K562 (cell line): ENCODE data around the gene MYBPH. TPM values are rescaled to one million over a fixed set of nuclear protein-coding genes. Genes with fewer than 3 reads are reported as not detected.

Experiments
- ATAC-seq: fragments of 200-7000 bp; cut with Tn5 transposase; 3 replicates; pipeline ENCODE4 v1.9.1; 2020; ENCODE audit warnings: moderate library complexity
- BruUV-seq: library from RNA; stranded (reverse); fragments of 400-500 nt; replicated peaks from 2 replicates; lab custom pipeline; 2021; lab: Mats Ljungman, UMichigan
- CTCF ChIA-PET: fragments of 300-600 bp; formaldehyde crosslinking; extraction: SDS; loops from one replicate; lab custom pipeline; 2021; ENCODE audit warnings: low intra/inter-chr PET ratio; lab: Yijun Ruan, JAX
- POLR2A ChIA-PET: fragments of 300-600, 350-650 bp; sonication (Branson Sonifier 250); formaldehyde crosslinking; extraction: SDS; loops from one replicate; lab custom pipeline; 2021; ENCODE audit warnings: antibody characterized with exemption, inconsistent platforms; lab: Yijun Ruan, JAX
- DNase-seq, 4 experiments: peaks; one replicate each; pipeline versions ENCODE4 v3.0.0 to v3.0.0-alpha.2; 2011 to 2018; ENCODE audit warnings: low spot score in 3 of 4, mixed read lengths in 3 of 4; ENCODE audit errors: extremely low read depth in 1 of 4
- FAIRE-seq: peaks from 2 replicates; lab custom pipeline; 2011; peaks lifted over from hg19 to GRCh38; lab: Jason Lieb, UNC
- H2AFZ ChIP-seq: 2 replicates; pipeline ENCODE4 v1.6.0; 2011; ENCODE audit warnings: low read depth, low read length, control low read depth, inconsistent platforms
- H3K27ac ChIP-seq: fragments of 200-600 bp; 3 replicates; pipeline ENCODE4 v1.8.0; 2011; ENCODE audit warnings: low read depth, mild to moderate bottlenecking, control low read depth, inconsistent platforms, low read length, moderate library complexity, mixed read lengths; ENCODE audit errors: extremely low read depth
- H3K27me3 ChIP-seq, 2 experiments: fragments of 300-600 bp in 1 of 2; 2 replicates in 1 of 2; 3 replicates in 1 of 2; pipeline versions ENCODE4 v1.6.0 to v1.8.0; 2011; ENCODE audit warnings: inconsistent platforms in 2 of 2, low read length in 2 of 2, mild to moderate bottlenecking in 1 of 2, mixed read lengths in 1 of 2, moderate library complexity in 1 of 2; ENCODE audit not compliant: control insufficient read depth in 2 of 2, insufficient read depth in 2 of 2
- H3K36me3 ChIP-seq: fragments of 300-600 bp; 3 replicates; pipeline ENCODE4 v1.8.0; 2011; ENCODE audit warnings: mild to moderate bottlenecking, low read length, inconsistent platforms; ENCODE audit not compliant: control insufficient read depth, insufficient read depth
- H3K4me1 ChIP-seq, 2 experiments: fragments of 200-600 bp in 1 of 2; replicated peaks in 1 of 2; 2 replicates in 1 of 2; 3 replicates in 1 of 2; pipeline versions ENCODE4 v1.5.1 to v1.8.0; 2011; ENCODE audit warnings: inconsistent platforms in 2 of 2, low read length in 2 of 2, mild to moderate bottlenecking in 1 of 2, mixed read lengths in 1 of 2, moderate library complexity in 1 of 2; ENCODE audit not compliant: control insufficient read depth in 2 of 2, insufficient read depth in 2 of 2
- H3K4me2 ChIP-seq: 2 replicates; pipeline ENCODE4 v1.6.1; 2011; ENCODE audit warnings: low read length, control low read depth, inconsistent platforms, mixed read lengths; ENCODE audit not compliant: insufficient read depth
- H3K4me3 ChIP-seq: fragments of 200-600 bp; sonication (generic), shearing (Covaris generic); 2 replicates; pipeline ENCODE4 v1.5.1; 2016; ENCODE audit warnings: control low read depth, inconsistent platforms
- H3K79me2 ChIP-seq: fragments of 200-600 bp; 3 replicates; pipeline ENCODE4 v1.8.0; 2011; ENCODE audit warnings: low read length, inconsistent platforms; ENCODE audit not compliant: control insufficient read depth, insufficient read depth
- H3K9ac ChIP-seq, 2 experiments: 2 replicates each; pipeline versions ENCODE4 v1.6.0 to v1.6.1; 2011; ENCODE audit warnings: low read depth in 2 of 2, low read length in 2 of 2, control low read depth in 1 of 2, inconsistent platforms in 1 of 2, mild to moderate bottlenecking in 1 of 2, mixed read lengths in 1 of 2; ENCODE audit not compliant: insufficient read depth in 1 of 2
- H3K9me1 ChIP-seq: one replicate; pipeline ENCODE4 v1.6.0; 2011; ENCODE audit warnings: inconsistent platforms, mild to moderate bottlenecking, low read length, moderate library complexity; ENCODE audit not compliant: control insufficient read depth, insufficient read depth
- H3K9me3 ChIP-seq: replicated peaks from 2 replicates; pipeline ENCODE4 v1.5.1; 2011; ENCODE audit warnings: low read depth, low read length, inconsistent platforms; ENCODE audit not compliant: control insufficient read depth, insufficient read depth
- H4K20me1 ChIP-seq: replicated peaks from 2 replicates; pipeline ENCODE4 v1.6.1; 2011; ENCODE audit warnings: low read length, inconsistent platforms, mixed read lengths; ENCODE audit not compliant: control insufficient read depth, insufficient read depth
- CCAR2 ChIP-seq: fragments of 200-400 bp; formaldehyde crosslinking; IDR thresholded peaks from 2 replicates; pipeline ENCODE4 v1.6.1; 2017; ENCODE audit warnings: mild to moderate bottlenecking, low read depth, low read length
- CGGBP1 ChIP-seq: fragments of 250-450 bp; sonication (Bioruptor Pico); IDR thresholded peaks from 2 replicates; pipeline ENCODE4 v1.9.0; 2021; ENCODE audit warnings: mild to moderate bottlenecking
- ELF2 ChIP-seq: fragments of 250-450 bp; sonication (Bioruptor Pico); IDR thresholded peaks from 2 replicates; pipeline ENCODE4 v1.5.0; 2021; ENCODE audit warnings: mild to moderate bottlenecking
- HCFC1 ChIP-seq: IDR thresholded peaks from 2 replicates; pipeline ENCODE4 v1.6.1; 2012; ENCODE audit warnings: low read depth, low read length, improper control_type of control experiment
- HNRNPLL ChIP-seq: fragments of 200-400 bp; formaldehyde crosslinking; IDR thresholded peaks from 2 replicates; pipeline ENCODE4 v1.6.1; 2017; ENCODE audit warnings: low read length, low read depth, mild to moderate bottlenecking; ENCODE audit not compliant: poor library complexity, severe bottlenecking
- NFE2L1 ChIP-seq: fragments of 450-650 bp; IDR thresholded peaks from 2 replicates; pipeline ENCODE4 v1.6.1; 2016; ENCODE audit warnings: missing genetic modification characterization, low read depth, mild to moderate bottlenecking, missing compliant biosample characterization, moderate library complexity, borderline replicate concordance
- RBM25 ChIP-seq: fragments of 200-400 bp; formaldehyde crosslinking; IDR thresholded peaks from 2 replicates; pipeline ENCODE4 v1.6.1; 2018; ENCODE audit warnings: low read length, low read depth, moderate library complexity; ENCODE audit not compliant: severe bottlenecking
- TOE1 ChIP-seq, 2 experiments: fragments of 450-650 bp in 1 of 2; sonication (generic) in 1 of 2; formaldehyde crosslinking in 1 of 2; IDR thresholded peaks; 2 replicates each; pipeline versions ENCODE4 v1.7.1 to v1.8.0; 2016 to 2022; ENCODE audit warnings: borderline replicate concordance in 2 of 2, mild to moderate bottlenecking in 2 of 2, antibody characterized with exemption in 1 of 2, inconsistent platforms in 1 of 2, low read depth in 1 of 2, missing genetic modification reagents in 1 of 2, moderate library complexity in 1 of 2
- ZNF280A ChIP-seq: fragments of 450-650 bp; IDR thresholded peaks from 2 replicates; pipeline ENCODE4 v1.6.1; 2018; ENCODE audit warnings: mild to moderate bottlenecking, low read depth; ENCODE audit not compliant: partially characterized antibody
- ZNF354B ChIP-seq: fragments of 250-450 bp; sonication (Bioruptor Pico); IDR thresholded peaks from 2 replicates; pipeline ENCODE4 v1.4.0; 2020
- ZNF589 ChIP-seq: fragments of 200-800 bp; sonication (Bioruptor generic); IDR thresholded peaks from 2 replicates; pipeline ENCODE4 v1.6.1; 2016; ENCODE audit warnings: low read depth, missing genetic modification characterization, missing compliant biosample characterization
- ZNF695 ChIP-seq: fragments of 450-650 bp; formaldehyde crosslinking; IDR thresholded peaks from 2 replicates; pipeline ENCODE4 v1.4.0; 2020; ENCODE audit warnings: mild to moderate bottlenecking, moderate library complexity
- ZNF699 ChIP-seq: fragments of 250-450 bp; sonication (Bioruptor Pico); IDR thresholded peaks from 2 replicates; pipeline ENCODE4 v1.8.0; 2021; ENCODE audit warnings: mild to moderate bottlenecking, moderate library complexity; ENCODE audit not compliant: insufficient replicate concordance
- WGBS: fragments of 100-300 bp; shearing (Covaris generic); methylation state at CpG from one replicate; pipeline ENCODE4 v1.1.6; 2016; ENCODE audit warnings: low coverage, mixed read lengths; ENCODE audit not compliant: insufficient coverage; ENCODE audit errors: missing lambda C conversion rate; 5-methylcytosine and 5-hydroxymethylcytosine counted together
- in situ Hi-C: fragments of 300-500 bp; cut with MboI; formaldehyde crosslinking; loops from 4 replicates; pipeline ENCODE4 v1.15.0; 2018; ENCODE audit warnings: inconsistent platforms, mixed read lengths
- intact Hi-C: fragments of 100-400 bp; cut with micrococcal nuclease; formaldehyde crosslinking; loops from 2 replicates; pipeline ENCODE4 v1.14.2; 2022
- polyA plus RNA-seq, 8 experiments: library from polyadenylated mRNA; depleted of rRNA in 4 of 8; stranded (reverse) in 5 of 8; unstranded in 3 of 8; fragments of >200 nt; fragmentation: Nextera tagmentation in 2 of 8; fragmentation: Illumina TruSeq in 1 of 8; extraction: Ambion mirVana in 2 of 8; extraction: Trizol in 1 of 8; gene quantifications; 2 replicates each; pipeline versions ENCODE4 v1.2.1 to v1.2.3, GENCODE V29; 2011 to 2014; ENCODE audit warnings: inconsistent platforms in 1 of 8, missing spikeins in 1 of 8
- total RNA-seq, 7 experiments: library from RNA; depleted of rRNA in 6 of 7; stranded (reverse); fragments of >200 nt in 6 of 7; fragmentation: Illumina TruSeq in 2 of 7; extraction: Trizol in 2 of 7; gene quantifications; 2 replicates each; pipeline versions ENCODE4 v1.2.1 to v1.2.3, GENCODE V29; 2011 to 2021; ENCODE audit warnings: low replicate concordance in 1 of 7

The MYBPH gene
- total and polyA plus RNA-seq, 9 of the 15 experiments (the other 6 are each of a cell fraction or from before 2014, with no cell fraction given), result 0.13 TPM; not detected in 8

GRCh38 chr1:203159844-203160243 lies 15.8 kb downstream of the MYBPH start:
- BruUV-seq, result no TSS peak
- no peak for DNase-seq
- ChIA-PET CTCF (no interaction called here), POLR2A (interaction anchor here (0.9 kb wide), 1 partner anchor 11 kb away, joined by 3 read pairs; no protein-coding TSS in a partner anchor)
- intact Hi-C loops, result no loop called here
- Histone ChIP-seq H3K27ac (no peak overlapping the region), H3K9ac (no peak overlapping the region), H3K9me1 (no peaks in the 10 kb centered on the region), H3K9me3 (no peaks in the 10 kb centered on the region), H3K36me3 (no peaks in the 10 kb centered on the region), H3K4me2 (no peak overlapping the region), H4K20me1 (no peaks in the 10 kb centered on the region), H2AFZ (no peak overlapping the region), H3K79me2 (no peaks in the 10 kb centered on the region), H3K27me3 (peaks cover 12 to 49% of the 10 kb centered on the region in 2 experiments; a peak in 4 of 5 replicates), H3K4me3 (no peak overlapping the region), H3K4me1 (no peaks in the 10 kb centered on the region)
- 0% methylated on average over 1 of the region's 1 CpG for WGBS
- no peak for ATAC-seq
- in situ Hi-C loops, result no loop called here
- no peak for FAIRE-seq
- TF ChIP-seq RBM25 (no peak), HCFC1 (no peak), ZNF354B (no peak), CGGBP1 (no peak), NFE2L1 (tag) (no peak), TOE1 (IDR thresholded peaks at IDR 0.05; ENCODE audit: borderline replicate concordance) (no peak), TOE1 (CRISPR knock-in tag; IDR thresholded peaks at IDR 0.05; ENCODE audit: borderline replicate concordance, low read depth) (no peak), CCAR2 (no peak), ELF2 (CRISPR knock-in tag) (no peak), ZNF589 (CRISPR knock-in tag) (no peak), ZNF695 (no peak), ZNF699 (CRISPR knock-in tag) (no peak), ZNF280A (no peak), HNRNPLL (no peak)
